NCI-H2171 (cell line): ENCODE results near the gene SH2D3C.

Experiments
- DNase-seq: peaks from one replicate; lab custom pipeline; 2025; lab: John Stamatoyannopoulos, UW

SH2D3C gene

GRCh38 chr9:127715470-127716337 is 62.8 kb downstream of the SH2D3C start, which contains the start of the genes PTRH1 and TTC16:
PTRH1 (minus strand) TSS chr9:127715663; CDS start chr9:127715639, 24 bp downstream.
TTC16 (plus strand) TSS chr9:127716079; CDS start chr9:127716146, 67 bp downstream.
- peak; percentile 98 for DNase-seq

- no peak for DNase-seq
These were observed 63.5 kb downstream of the SH2D3C start for GRCh38 chr9:127714951-127715469.

GRCh38 chr9:127714020-127714750 is 64.3 kb downstream of the SH2D3C start:
- DNase-seq: no peak

GRCh38 chr9:127712867-127713266 is 65.6 kb downstream of the SH2D3C start:
- no peak for DNase-seq

GRCh38 chr9:127712371-127712770 is 66.1 kb downstream of the SH2D3C start:
- DNase-seq: no peak

GRCh38 chr9:127711831-127712274 is 66.6 kb downstream of the SH2D3C start:
- peak; percentile 58 for DNase-seq

GRCh38 chr9:127711226-127711701 is 67.2 kb downstream of the SH2D3C start:
- DNase-seq: no peak

GRCh38 chr9:127710204-127710783 is 68.2 kb downstream of the SH2D3C start:
- no peak for DNase-seq

- no peak for DNase-seq
These were observed 69.4 kb downstream of the SH2D3C start for GRCh38 chr9:127708952-127709587.

GRCh38 chr9:127707766-127708165 is 70.7 kb downstream of the SH2D3C start:
- no peak for DNase-seq

GRCh38 chr9:127706836-127707241 is 71.6 kb downstream of the SH2D3C start, which contains the start of gene CFAP157:
CFAP157 (plus strand) TSS chr9:127706988; CDS start chr9:127707032, 44 bp downstream.
- no peak for DNase-seq

- no peak for DNase-seq
These were observed 72.7 kb downstream of the SH2D3C start for GRCh38 chr9:127705577-127706379.

GRCh38 chr9:127703289-127703946 is 75.0 kb downstream of the SH2D3C start:
- no peak for DNase-seq

GRCh38 chr9:127700594-127701255 is 77.7 kb downstream of the SH2D3C start:
- no peak for DNase-seq

- DNase-seq: no peak
These were observed 78.3 kb downstream of the SH2D3C start for GRCh38 chr9:127700140-127700539.

- peak; percentile 71 for DNase-seq
These were observed 79.3 kb downstream of the SH2D3C start for GRCh38 chr9:127698985-127699670.

- no peak for DNase-seq
These were observed 80.1 kb downstream of the SH2D3C start for GRCh38 chr9:127698386-127698785.

GRCh38 chr9:127697575-127697974 is 80.9 kb downstream of the SH2D3C start:
- DNase-seq: no peak
